GDM1 (cell line): ENCODE data around the gene MLLT3.

Experiments
- DNase-seq: peaks from one replicate; lab custom pipeline; 2025; lab: John Stamatoyannopoulos, UW

The MLLT3 gene

GRCh38 chr9:20476912-20477521 lies 145.3 kb downstream of the MLLT3 start:
- no peak for DNase-seq

- DNase-seq, result no peak
Measured at GRCh38 chr9:20474496-20474895, 147.8 kb downstream of the MLLT3 start.

GRCh38 chr9:20473515-20474013 lies 148.7 kb downstream of the MLLT3 start:
- no peak for DNase-seq

GRCh38 chr9:20472342-20473045 lies 149.8 kb downstream of the MLLT3 start:
- no peak for DNase-seq

- no peak for DNase-seq
Measured at GRCh38 chr9:20466328-20467008, 155.8 kb downstream of the MLLT3 start.

GRCh38 chr9:20464242-20464641 lies 158.1 kb downstream of the MLLT3 start:
- DNase-seq, result no peak

GRCh38 chr9:20463823-20464222 lies 158.5 kb downstream of the MLLT3 start:
- no peak for DNase-seq

GRCh38 chr9:20462410-20462809 lies 159.9 kb downstream of the MLLT3 start:
- no peak for DNase-seq

- DNase-seq, result no peak
Measured at GRCh38 chr9:20447291-20447690, 175.0 kb downstream of the MLLT3 start.

GRCh38 chr9:20446248-20446647 lies 176.1 kb downstream of the MLLT3 start:
- no peak for DNase-seq

GRCh38 chr9:20442461-20443319 lies 179.6 kb downstream of the MLLT3 start:
- DNase-seq, result no peak

- DNase-seq, result no peak
Measured at GRCh38 chr9:20441711-20442423, 180.4 kb downstream of the MLLT3 start.

GRCh38 chr9:20441166-20441565 lies 181.1 kb downstream of the MLLT3 start:
- DNase-seq, result no peak

GRCh38 chr9:20437476-20437875 lies 184.8 kb downstream of the MLLT3 start:
- no peak for DNase-seq

- no peak for DNase-seq
Measured at GRCh38 chr9:20436476-20437195, 185.7 kb downstream of the MLLT3 start.

- no peak for DNase-seq
Measured at GRCh38 chr9:20428976-20429375, 193.3 kb downstream of the MLLT3 start.

- DNase-seq, result no peak
Measured at GRCh38 chr9:20427359-20427758, 194.9 kb downstream of the MLLT3 start.

- no peak for DNase-seq
Measured at GRCh38 chr9:20426019-20426418, 196.3 kb downstream of the MLLT3 start.

GRCh38 chr9:20419533-20419932 lies 202.8 kb downstream of the MLLT3 start:
- no peak for DNase-seq

- DNase-seq, result no peak
Measured at GRCh38 chr9:20418485-20418884, 203.8 kb downstream of the MLLT3 start.
